ENCODE results near the gene OTX1. TPM values are rescaled to one million over a fixed set of nuclear protein-coding genes. Genes with fewer than 3 reads are reported as not detected.

Gene OTX1
- total and polyA plus RNA-seq, 2 of the 8 experiments (the other 6 are each of a cell fraction or from before 2014, with no cell fraction given): 0.24 to 3.3 TPM

DNA sequence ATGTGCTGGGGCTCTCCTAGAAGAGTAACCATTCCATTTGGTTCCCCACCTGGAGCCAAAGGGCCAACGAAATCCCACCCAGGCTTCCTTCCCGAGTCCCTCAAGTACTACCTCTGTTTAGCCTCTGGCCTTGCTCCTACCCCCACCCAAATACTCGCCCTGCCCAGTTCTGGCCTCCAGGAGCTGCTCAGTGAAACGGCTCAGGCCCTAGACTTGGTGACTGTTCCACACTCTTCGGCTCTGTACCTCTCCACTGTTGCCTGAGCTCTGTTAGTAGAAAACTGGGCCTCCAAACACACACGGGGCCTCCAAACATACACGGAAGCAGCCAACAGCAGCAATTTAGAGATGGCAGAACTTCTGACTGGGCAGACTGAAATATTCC, 4.2 kb downstream of the OTX1 start:
- no peak overlapping the region for H4K5ac ChIP-seq (ENCODE audit: insufficient read length, low read depth, low read length)
- no peaks in the 10 kb centered on the region for H3K79me2 ChIP-seq (ENCODE audit: control insufficient read depth in 1 of 2, insufficient read depth in 2 of 2, low read length in 2 of 2)
- DNase-seq (ENCODE audit: low read depth in 1 of 2, low spot score in 2 of 2): no peak
- H3K23ac ChIP-seq (ENCODE audit: insufficient read length): no peak overlapping the region
- H2AK5ac ChIP-seq (ENCODE audit: low read depth, low read length): no peak overlapping the region; the same call in 1 of the 2 replicates
- 20% methylated on average over 7 of the region's 7 CpGs; no CpG with 5 or more reads in 1 of the 2 experiments for WGBS, 2 experiments (ENCODE audit: extremely low coverage in 1 of 2, insufficient coverage in 1 of 2, insufficient read length in 1 of 2, insufficient replicate concordance in 2 of 2, low coverage in 1 of 2, low lambda C conversion rate in 2 of 2, missing lambda C conversion rate in 1 of 2)
- peak overlapping the region; percentile 86 to 90 for H3K4me2 ChIP-seq (ENCODE audit: insufficient read depth in 1 of 2, low read depth in 2 of 2, low read length in 2 of 2)
- H3K9me3 ChIP-seq (ENCODE audit: insufficient read depth in 2 of 2, low read depth in 1 of 2, low read length in 1 of 2): no peaks in the 10 kb centered on the region
- H2BK120ac ChIP-seq (replicated peaks; ENCODE audit: low read depth, low read length): no peak overlapping the region
- TF ChIP-seq RNF2 (IDR thresholded peaks at IDR 0.05; ENCODE audit: borderline replicate concordance, low read depth, low read length, missing control alignments, poor library complexity, severe bottlenecking) (peak; percentile 43), ATF2 (IDR thresholded peaks at IDR 0.05; ENCODE audit: low read length) (no peak)
- no peak overlapping the region for H3K4ac ChIP-seq (replicated peaks; ENCODE audit: insufficient read length, low read depth, low read length)
- H3K23me2 ChIP-seq (ENCODE audit: low read depth, low read length): peaks cover 30% of the 10 kb centered on the region
- H4K8ac ChIP-seq (ENCODE audit: extremely low read depth, insufficient read depth, low read length): no peak overlapping the region; the same call in 1 of the 2 replicates
- no peak overlapping the region for H2AFZ ChIP-seq (ENCODE audit: low read length)
- no peak overlapping the region for H3K14ac ChIP-seq (ENCODE audit: insufficient read length)
- H3K79me1 ChIP-seq (ENCODE audit: low read depth, low read length): no peaks in the 10 kb centered on the region
- peaks cover 0 to 16% (median 0%) of the 10 kb centered on the region in 4 experiments; a peak in 2 of 8 replicates for H3K36me3 ChIP-seq (ENCODE audit: control insufficient read depth in 2 of 4, insufficient read depth in 4 of 4, low read length in 3 of 4)
- H2BK12ac ChIP-seq (ENCODE audit: low read depth, low read length): peak overlapping the region; percentile 92; the same call in 1 of the 2 replicates
- no peak overlapping the region for H3K27ac ChIP-seq (ENCODE audit: low read depth, low read length)
- H3K18ac ChIP-seq (ENCODE audit: extremely low read depth, low read length): no peak overlapping the region; the same call in 1 of the 2 replicates
- no peak overlapping the region for H2BK20ac ChIP-seq (ENCODE audit: low read length)
- ChIA-PET CTCF (ENCODE audit: partially characterized antibody) (interaction anchor here (0.8 to 6.5 kb wide), 19 partner anchors 10 to 597 kb away, joined by 3 to 50 read pairs (median 3); no protein-coding TSS in a partner anchor), POLR2A (ENCODE audit: partially characterized antibody) (interaction anchor here (1.3 to 4.9 kb wide), 3 partner anchors 7 to 598 kb away, joined by 3 to 31 read pairs (median 5); no protein-coding TSS in a partner anchor)
- H3K4me3 ChIP-seq (ENCODE audit: extremely low read depth in 1 of 4, insufficient read depth in 2 of 4, low read depth in 3 of 4, low read length in 4 of 4): peak overlapping the region; percentile 7 to 74 (median 42); a peak in 6 of 8 replicates
- FAIRE-seq: no peak
- H3K27me3 ChIP-seq (replicated peaks in 1 of 4; ENCODE audit: control insufficient read depth in 3 of 4, extremely low read depth in 1 of 4, insufficient read depth in 3 of 4, low read length in 3 of 4): peaks cover 70 to 96% (median 92%) of the 10 kb centered on the region in 4 experiments
- H3K9ac ChIP-seq (replicated peaks in 1 of 4; ENCODE audit: extremely low read depth in 1 of 4, low read depth in 3 of 4, low read length in 3 of 4): no peak overlapping the region
- H2BK15ac ChIP-seq (ENCODE audit: low read length): no peak overlapping the region
- peaks cover 9 to 57% (median 49%) of the 10 kb centered on the region in 4 experiments for H3K4me1 ChIP-seq (replicated peaks in 1 of 4; ENCODE audit: control insufficient read depth in 3 of 4, insufficient read depth in 4 of 4, low read length in 3 of 4)
- no peak overlapping the region for H3K56ac ChIP-seq (replicated peaks; ENCODE audit: insufficient read length, low read depth, low read length)
- no peak overlapping the region for H2BK5ac ChIP-seq (ENCODE audit: low read depth, low read length)
- no peak overlapping the region for H4K91ac ChIP-seq (replicated peaks; ENCODE audit: insufficient read length, low read length)
- H4K20me1 ChIP-seq (replicated peaks in 1 of 2; ENCODE audit: control insufficient read depth in 1 of 2, insufficient read depth in 2 of 2, low read length in 2 of 2): peaks cover 13 to 21% of the 10 kb centered on the region in 2 experiments

Measured in H1 (cell line).